Neuron (in vitro differentiated cells): Measurements from ENCODE around the gene ARHGAP10.
A peak's percentile ranks its signal among the peaks of the same experiment; 100 is the strongest.

ENCODE experiments used
- H2AFZ ChIP-seq: one replicate; pipeline ENCODE4 v1.6.1; 2013; ENCODE audit warnings: low read depth, mild to moderate bottlenecking, inconsistent platforms, low read length, moderate library complexity
- H3K27me3 ChIP-seq: one replicate; pipeline ENCODE4 v1.6.1; 2013; ENCODE audit warnings: low read length; ENCODE audit not compliant: insufficient read depth
- H3K36me3 ChIP-seq: one replicate; pipeline ENCODE4 v1.6.1; 2013; ENCODE audit warnings: low read length; ENCODE audit not compliant: insufficient read depth
- H3K4me1 ChIP-seq: one replicate; pipeline ENCODE4 v1.6.1; 2013; ENCODE audit warnings: low read length; ENCODE audit not compliant: insufficient read depth
- H3K4me3 ChIP-seq: 2 replicates; pipeline ENCODE4 v1.5.1; 2013; ENCODE audit warnings: mild to moderate bottlenecking, low read length, moderate library complexity
- H3K9me3 ChIP-seq: one replicate; pipeline ENCODE4 v1.6.1; 2013; ENCODE audit warnings: low read length

ARHGAP10 gene

GRCh38 chr4:147847751-147848590 is 116.1 kb downstream of the ARHGAP10 start:
- peaks cover 3% of the 10 kb centered on the region for H3K27me3 ChIP-seq
- H3K4me1 ChIP-seq: no peaks in the 10 kb centered on the region
- H2AFZ ChIP-seq: no peak overlapping the region
- no peaks in the 10 kb centered on the region for H3K36me3 ChIP-seq
- no peaks in the 10 kb centered on the region for H3K9me3 ChIP-seq
- H3K4me3 ChIP-seq: no peak overlapping the region

DNA sequence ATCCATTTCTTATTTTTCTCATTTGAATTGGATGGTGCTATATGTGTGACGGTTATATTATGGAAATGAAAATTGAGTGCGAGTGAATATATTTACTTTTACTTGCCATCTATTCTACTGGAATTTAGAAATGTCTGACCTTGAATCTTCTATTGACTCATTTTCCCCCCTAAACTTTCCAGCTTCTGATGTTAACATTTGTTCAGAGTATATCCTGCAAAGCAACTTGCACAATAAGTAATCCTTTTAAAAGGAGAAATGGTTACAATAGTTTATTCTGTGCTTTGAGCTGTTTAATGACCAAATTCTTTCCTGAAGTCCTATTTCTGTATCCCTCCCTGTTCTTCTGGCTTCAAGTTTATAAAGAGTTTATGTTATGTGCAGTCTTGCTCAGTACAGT is 116.7 kb downstream of the ARHGAP10 start:
- Histone ChIP-seq H3K36me3 (no peaks in the 10 kb centered on the region), H3K4me1 (no peaks in the 10 kb centered on the region), H3K4me3 (no peak overlapping the region), H3K27me3 (peaks cover 3% of the 10 kb centered on the region), H3K9me3 (no peaks in the 10 kb centered on the region), H2AFZ (no peak overlapping the region)

DNA sequence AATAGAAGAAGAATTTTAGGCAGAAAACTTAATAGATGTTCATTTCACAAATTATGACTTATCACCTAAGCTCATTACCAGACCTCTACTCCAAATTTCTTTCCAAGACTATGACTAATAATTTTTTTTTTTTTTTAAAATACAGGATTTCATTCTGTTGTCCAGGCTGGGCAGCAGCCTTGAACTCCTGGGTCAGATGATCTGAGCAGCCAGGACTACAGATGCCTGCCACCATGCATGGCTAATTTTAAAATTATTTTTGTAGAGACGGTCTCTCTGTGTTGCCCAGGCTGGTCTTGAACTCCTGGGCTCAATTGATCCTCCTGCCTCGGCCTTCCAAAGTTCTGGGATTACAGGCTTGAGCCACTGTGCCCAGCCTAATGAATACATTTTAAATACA is 119.2 kb downstream of the ARHGAP10 start:
- Histone ChIP-seq H3K4me1 (no peaks in the 10 kb centered on the region), H3K27me3 (no peaks in the 10 kb centered on the region), H3K9me3 (no peaks in the 10 kb centered on the region), H3K4me3 (no peak overlapping the region), H2AFZ (no peak overlapping the region), H3K36me3 (no peaks in the 10 kb centered on the region)

- no peaks in the 10 kb centered on the region for H3K4me1 ChIP-seq
- H2AFZ ChIP-seq: no peak overlapping the region
- H3K36me3 ChIP-seq: no peaks in the 10 kb centered on the region
- H3K27me3 ChIP-seq: no peaks in the 10 kb centered on the region
- no peaks in the 10 kb centered on the region for H3K9me3 ChIP-seq
- H3K4me3 ChIP-seq: no peak overlapping the region
Measured at GRCh38 chr4:147853706-147854105, 121.8 kb downstream of the ARHGAP10 start.

DNA sequence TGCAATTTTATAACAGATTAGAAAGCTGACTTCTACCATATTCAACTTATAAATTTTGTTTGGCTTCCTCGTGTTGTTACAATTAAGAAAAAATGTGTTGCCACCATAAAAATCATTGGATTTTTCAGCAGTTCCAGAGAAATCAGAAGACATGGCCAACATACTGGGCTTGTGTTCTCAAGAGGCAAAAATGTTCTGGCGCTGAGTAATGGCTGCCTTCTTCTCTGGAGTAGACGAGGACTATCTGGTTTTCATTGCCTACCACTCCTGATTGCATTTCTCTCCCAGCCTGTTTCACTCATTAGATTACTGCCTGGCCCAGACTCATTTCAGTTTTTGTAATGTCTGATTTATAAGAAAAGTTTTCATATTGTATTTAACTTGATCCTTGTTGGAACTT is 122.3 kb downstream of the ARHGAP10 start:
- H2AFZ ChIP-seq: no peak overlapping the region
- no peaks in the 10 kb centered on the region for H3K27me3 ChIP-seq
- no peaks in the 10 kb centered on the region for H3K9me3 ChIP-seq
- H3K4me3 ChIP-seq: no peak overlapping the region
- H3K4me1 ChIP-seq: no peaks in the 10 kb centered on the region
- H3K36me3 ChIP-seq: no peaks in the 10 kb centered on the region

- Histone ChIP-seq H2AFZ (no peak overlapping the region), H3K9me3 (no peaks in the 10 kb centered on the region), H3K4me1 (no peaks in the 10 kb centered on the region), H3K4me3 (no peak overlapping the region), H3K36me3 (no peaks in the 10 kb centered on the region), H3K27me3 (no peaks in the 10 kb centered on the region)
Measured at GRCh38 chr4:147855571-147856009, 123.7 kb downstream of the ARHGAP10 start.

GRCh38 chr4:147860960-147861359 is 129.1 kb downstream of the ARHGAP10 start:
- H3K27me3 ChIP-seq: no peaks in the 10 kb centered on the region
- no peak overlapping the region for H3K4me3 ChIP-seq
- H3K9me3 ChIP-seq: no peaks in the 10 kb centered on the region
- no peaks in the 10 kb centered on the region for H3K36me3 ChIP-seq
- no peaks in the 10 kb centered on the region for H3K4me1 ChIP-seq
- H2AFZ ChIP-seq: no peak overlapping the region

GRCh38 chr4:147862043-147862692 is 130.3 kb downstream of the ARHGAP10 start:
- Histone ChIP-seq H3K9me3 (no peaks in the 10 kb centered on the region), H3K36me3 (no peaks in the 10 kb centered on the region), H2AFZ (no peak overlapping the region), H3K27me3 (no peaks in the 10 kb centered on the region), H3K4me1 (no peaks in the 10 kb centered on the region), H3K4me3 (no peak overlapping the region)

DNA sequence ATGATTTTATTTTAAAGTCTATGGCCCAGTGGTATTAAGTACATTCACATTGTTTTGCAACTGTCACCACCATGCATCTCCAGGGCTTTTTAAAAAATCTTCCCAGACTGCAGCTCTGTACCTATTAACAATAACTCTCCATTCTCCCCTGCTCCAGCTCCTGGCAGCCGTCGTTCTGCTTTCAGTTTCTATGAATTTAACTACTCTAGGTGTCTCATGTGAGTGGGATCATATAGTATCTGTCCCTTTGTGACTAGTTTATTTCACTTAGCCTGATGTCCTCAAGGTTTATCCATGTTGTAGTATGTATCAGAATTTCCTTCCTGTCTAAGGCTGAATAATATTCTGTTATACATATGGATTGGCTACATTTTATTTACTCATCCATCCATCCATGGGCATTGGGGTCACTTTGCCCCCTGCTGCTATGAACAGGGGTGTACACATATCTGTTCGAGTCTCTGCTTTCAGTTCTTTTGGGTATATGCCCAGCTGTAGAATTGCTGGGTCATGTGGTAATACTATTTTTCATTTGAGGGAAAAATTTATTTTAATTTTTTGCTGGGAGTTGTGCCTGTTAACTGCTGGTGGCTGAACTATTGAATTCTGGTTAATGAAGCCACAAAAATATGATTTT is 131.3 kb downstream of the ARHGAP10 start:
- H3K4me3 ChIP-seq: no peak overlapping the region
- H3K4me1 ChIP-seq: no peaks in the 10 kb centered on the region
- H2AFZ ChIP-seq: no peak overlapping the region
- H3K27me3 ChIP-seq: no peaks in the 10 kb centered on the region
- no peaks in the 10 kb centered on the region for H3K36me3 ChIP-seq
- H3K9me3 ChIP-seq: no peaks in the 10 kb centered on the region

- H3K36me3 ChIP-seq: no peaks in the 10 kb centered on the region
- no peaks in the 10 kb centered on the region for H3K27me3 ChIP-seq
- no peak overlapping the region for H2AFZ ChIP-seq
- H3K4me3 ChIP-seq: no peak overlapping the region
- H3K4me1 ChIP-seq: no peaks in the 10 kb centered on the region
- no peaks in the 10 kb centered on the region for H3K9me3 ChIP-seq
Measured at GRCh38 chr4:147863808-147864472, 132.1 kb downstream of the ARHGAP10 start.

DNA sequence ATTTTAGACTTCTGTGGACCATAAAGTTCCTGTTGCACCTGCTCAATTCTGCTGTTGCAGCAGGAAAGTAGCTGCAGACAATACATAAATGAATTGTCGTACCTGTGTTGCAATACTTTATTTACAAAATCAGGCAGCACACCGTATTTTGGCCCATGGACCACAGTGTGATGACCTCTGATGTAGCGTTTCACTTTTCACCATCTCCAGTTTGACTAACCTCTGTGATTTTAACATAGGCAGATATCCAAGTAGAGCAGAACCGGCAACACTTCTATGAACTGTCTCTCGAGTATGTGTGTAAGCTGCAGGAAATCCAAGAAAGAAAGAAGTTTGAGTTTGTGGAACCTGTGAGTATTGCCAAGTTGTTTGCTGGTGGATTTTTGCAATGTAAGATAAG is 132.7 kb downstream of the ARHGAP10 start:
- H3K4me3 ChIP-seq: no peak overlapping the region
- no peak overlapping the region for H2AFZ ChIP-seq
- H3K27me3 ChIP-seq: no peaks in the 10 kb centered on the region

DNA sequence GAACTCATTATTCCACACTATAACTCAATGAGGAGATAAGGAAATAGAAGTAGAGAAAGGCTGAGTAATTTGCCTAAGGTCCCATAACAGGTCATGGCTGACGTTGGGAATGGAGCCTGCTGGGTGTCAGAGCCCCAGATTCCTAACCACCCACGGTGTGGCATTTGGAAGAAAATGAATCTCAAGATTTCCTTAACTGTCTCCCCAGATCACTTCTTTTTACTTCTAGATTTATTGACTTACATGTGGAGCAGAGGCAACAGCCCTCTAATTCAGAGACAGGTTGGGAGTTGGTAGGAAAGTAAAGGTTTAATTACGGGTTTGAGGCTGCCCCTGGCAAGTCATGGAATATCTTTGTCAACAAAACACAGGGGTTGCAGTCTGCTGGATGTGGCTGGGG is 134.0 kb downstream of the ARHGAP10 start:
- H3K27me3 ChIP-seq: no peaks in the 10 kb centered on the region
- H3K4me1 ChIP-seq: no peaks in the 10 kb centered on the region
- peak overlapping the region; percentile 26 for H2AFZ ChIP-seq
- H3K36me3 ChIP-seq: no peaks in the 10 kb centered on the region
- H3K4me3 ChIP-seq: no peak overlapping the region
- no peaks in the 10 kb centered on the region for H3K9me3 ChIP-seq

More for the DNA sequence above, 132.7 kb downstream of the ARHGAP10 start:
- H3K36me3 ChIP-seq: no peaks in the 10 kb centered on the region
- H3K4me1 ChIP-seq: no peaks in the 10 kb centered on the region
- H3K9me3 ChIP-seq: no peaks in the 10 kb centered on the region
